Ecto neural progenitor cell (in vitro differentiated cells): ENCODE results near the gene CDK2AP2.
"Not testable (repeated sequence)": the region's sequence is repeated elsewhere in the genome, so short reads cannot be mapped to it uniquely, and the experiment has no call there.

Experiments used
- DNase-seq: peaks from one replicate; pipeline ENCODE4 v3.0.0-alpha.2; 2018; ENCODE audit warnings: low spot score

The CDK2AP2 gene

GRCh38 chr11:67489885-67490726, 17.9 kb downstream of the CDK2AP2 start:
- DNase-seq: no peak

- no peak for DNase-seq
Measured at GRCh38 chr11:67489203-67489884, 18.6 kb downstream of the CDK2AP2 start.

- DNase-seq: no peak
Measured at GRCh38 chr11:67486481-67487195, 21.3 kb downstream of the CDK2AP2 start.

DNA sequence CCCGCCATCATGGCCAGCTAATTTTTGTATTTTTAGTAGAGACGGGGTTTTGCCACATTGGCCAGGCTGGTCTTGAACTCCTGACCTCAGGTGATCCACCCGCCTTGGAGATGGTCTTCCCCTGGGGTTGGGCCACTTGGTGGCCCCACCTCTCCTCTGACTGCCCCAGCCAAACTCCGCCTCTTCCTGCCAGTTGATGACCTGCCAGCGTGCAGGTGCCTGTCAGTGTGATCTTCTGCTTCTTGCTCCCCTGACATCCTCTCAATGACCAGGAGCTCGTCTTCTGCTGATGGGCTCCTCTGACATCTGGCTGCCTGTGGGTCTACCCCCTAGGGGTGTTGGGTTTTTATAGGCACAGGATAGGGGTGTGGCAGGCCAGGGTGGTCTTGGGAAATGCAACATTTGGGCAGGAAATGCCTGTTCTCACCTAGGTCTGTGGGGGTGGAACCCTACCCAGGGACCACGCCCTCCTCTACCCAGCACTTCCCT, 22.0 kb downstream of the CDK2AP2 start:
- not testable (repeated sequence) for DNase-seq

- DNase-seq: no peak
Measured at GRCh38 chr11:67484847-67485311, 23.1 kb downstream of the CDK2AP2 start.

GRCh38 chr11:67483831-67484665, 23.9 kb downstream of the CDK2AP2 start:
- no peak for DNase-seq

- DNase-seq: peak; percentile 98
Measured at GRCh38 chr11:67482827-67483798, 24.8 kb downstream of the CDK2AP2 start, which contains the start of gene AIP. TSS of gene AIP (plus strand) at chr11:67483026. CDS start at chr11:67483159, 133 bp downstream.

- DNase-seq: no peak
Measured at GRCh38 chr11:67482275-67482826, 25.6 kb downstream of the CDK2AP2 start.

- DNase-seq: not testable (repeated sequence)
Measured at GRCh38 chr11:67477344-67478050, 30.5 kb downstream of the CDK2AP2 start.

DNA sequence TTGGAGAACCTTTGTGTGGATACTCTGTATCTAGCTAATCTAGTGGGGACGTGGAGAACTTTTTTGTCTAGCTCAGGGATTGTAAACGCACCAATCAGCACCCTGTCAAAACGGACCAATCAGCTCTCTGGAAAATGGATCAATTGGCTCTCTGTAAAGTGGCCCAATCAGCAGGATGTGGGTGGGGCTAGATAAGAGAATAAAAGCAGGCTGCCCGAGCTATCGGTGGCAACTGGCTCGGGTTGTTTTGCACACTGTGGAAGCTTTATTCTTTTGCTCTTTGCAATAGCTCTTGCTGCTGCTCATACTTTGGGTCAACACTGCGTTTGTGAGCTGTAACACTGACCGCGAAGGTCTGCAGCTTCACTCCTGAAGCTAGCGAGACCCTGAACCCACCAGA, 31.3 kb downstream of the CDK2AP2 start:
- DNase-seq: not testable (repeated sequence)

- DNase-seq: no peak
Measured at GRCh38 chr11:67472882-67473281, 35.1 kb downstream of the CDK2AP2 start.

GRCh38 chr11:67470337-67471002, 37.5 kb downstream of the CDK2AP2 start:
- no peak for DNase-seq

DNA sequence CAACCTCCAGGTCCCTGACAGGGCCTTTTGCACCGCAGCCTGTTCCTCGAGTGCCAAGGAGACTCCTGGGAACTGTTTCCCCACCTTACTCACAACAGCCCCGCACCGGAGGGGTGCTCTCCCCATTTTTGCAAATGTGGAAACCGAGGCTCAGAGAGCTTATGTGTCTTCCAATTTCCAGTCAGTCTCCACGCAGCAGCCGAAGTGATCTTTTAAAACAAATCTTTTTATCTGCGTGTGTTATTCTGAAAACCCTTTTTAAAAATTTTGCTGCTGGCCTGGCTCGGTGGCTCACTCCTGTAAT, 38.5 kb downstream of the CDK2AP2 start:
- DNase-seq: no peak

GRCh38 chr11:67468759-67469507, 39.0 kb downstream of the CDK2AP2 start, which contains the start of gene TMEM134:
TSS of gene TMEM134 (minus strand) at chr11:67469251. CDS start at chr11:67469192, 59 bp downstream.
- peak; percentile 96 for DNase-seq

- no peak for DNase-seq
Measured at GRCh38 chr11:67468456-67468758, 39.6 kb downstream of the CDK2AP2 start.

GRCh38 chr11:67468056-67468455, 39.9 kb downstream of the CDK2AP2 start:
- no peak for DNase-seq

DNA sequence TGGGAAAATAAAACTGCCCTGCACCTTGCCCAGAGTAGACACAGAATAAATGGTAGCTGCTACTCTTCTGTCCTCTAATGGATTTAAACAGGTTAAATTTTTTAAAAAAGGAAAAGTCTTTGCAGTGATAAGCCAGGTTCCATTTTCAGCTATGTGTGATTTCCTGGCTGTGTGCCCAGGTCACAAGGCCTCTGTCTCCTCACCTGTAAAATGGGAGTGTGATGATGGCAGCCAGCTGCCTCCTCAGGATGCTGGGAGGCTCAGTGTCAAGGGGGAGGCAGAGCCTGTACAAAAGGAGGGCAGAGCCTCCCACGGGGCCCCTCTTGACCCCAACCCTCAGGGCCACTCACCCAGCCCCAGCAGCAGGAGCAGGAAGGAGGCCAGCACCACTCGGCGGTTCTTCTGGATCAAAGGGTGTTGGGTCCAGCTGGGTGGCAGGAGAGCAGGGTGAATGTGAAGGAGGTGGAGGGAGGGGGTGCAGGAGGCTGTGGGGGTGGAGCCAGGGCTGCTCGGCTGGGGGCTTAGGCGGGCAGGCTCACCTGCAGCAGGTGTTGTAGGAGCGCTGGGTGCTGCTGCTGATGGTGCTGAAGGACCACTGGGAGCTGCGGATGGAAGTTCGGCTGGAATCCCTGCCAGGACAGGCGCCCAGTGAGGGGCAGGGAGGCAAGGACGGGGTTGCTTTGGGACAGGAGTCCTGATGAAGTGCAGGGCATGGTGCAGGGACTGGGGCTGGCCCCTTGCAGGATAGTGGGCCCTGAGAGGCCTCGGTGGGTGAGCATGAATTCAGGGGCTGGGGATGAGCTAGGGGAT, 40.8 kb downstream of the CDK2AP2 start:
- DNase-seq: no peak
